Subcutaneous abdominal adipose tissue (tissue), 5 donors: Measurements from ENCODE around the gene ASXL1.
"Not testable (repeated sequence)": the region's sequence is repeated elsewhere in the genome, so short reads cannot be mapped to it uniquely, and the experiment has no call there.

Experiments used
- H3K27ac ChIP-seq: one replicate; pipeline ENCODE4 v1.7.0; 2013; ENCODE audit warnings: low read depth, mild to moderate bottlenecking, inconsistent platforms, low read length, moderate library complexity
- H3K27me3 ChIP-seq, 5 donors: one replicate each; pipeline ENCODE4 v1.7.0; 2013; ENCODE audit warnings: low read length in 5 of 5, inconsistent platforms in 1 of 5; ENCODE audit not compliant: control insufficient read depth in 5 of 5, insufficient read depth in 4 of 5
- H3K36me3 ChIP-seq, 5 donors: one replicate each; pipeline ENCODE4 v1.7.0; 2013; ENCODE audit warnings: low read length in 5 of 5; ENCODE audit not compliant: control insufficient read depth in 5 of 5, insufficient read depth in 5 of 5
- H3K4me1 ChIP-seq, 5 donors: one replicate each; pipeline ENCODE4 v1.7.0; 2013; ENCODE audit warnings: low read length in 5 of 5, mild to moderate bottlenecking in 3 of 5, moderate library complexity in 1 of 5; ENCODE audit not compliant: control insufficient read depth in 5 of 5, insufficient read depth in 5 of 5
- H3K4me3 ChIP-seq, 5 donors: one replicate each; pipeline ENCODE4 v1.7.0; 2013; ENCODE audit warnings: low read length in 5 of 5, low read depth in 1 of 5
- H3K9ac ChIP-seq, 5 donors: one replicate each; pipeline ENCODE4 v1.7.0; 2013; ENCODE audit warnings: low read length in 5 of 5, mild to moderate bottlenecking in 4 of 5, moderate library complexity in 3 of 5
- H3K9me3 ChIP-seq, 5 donors: one replicate each; pipeline ENCODE4 v1.7.0; 2013; ENCODE audit warnings: low read length in 5 of 5; ENCODE audit not compliant: control insufficient read depth in 5 of 5
- donor health status: healthy.
- donor health status: healthy.
- donor health status: healthy.
- donor health status: healthy.
- donor health status: healthy.

ASXL1 gene

DNA sequence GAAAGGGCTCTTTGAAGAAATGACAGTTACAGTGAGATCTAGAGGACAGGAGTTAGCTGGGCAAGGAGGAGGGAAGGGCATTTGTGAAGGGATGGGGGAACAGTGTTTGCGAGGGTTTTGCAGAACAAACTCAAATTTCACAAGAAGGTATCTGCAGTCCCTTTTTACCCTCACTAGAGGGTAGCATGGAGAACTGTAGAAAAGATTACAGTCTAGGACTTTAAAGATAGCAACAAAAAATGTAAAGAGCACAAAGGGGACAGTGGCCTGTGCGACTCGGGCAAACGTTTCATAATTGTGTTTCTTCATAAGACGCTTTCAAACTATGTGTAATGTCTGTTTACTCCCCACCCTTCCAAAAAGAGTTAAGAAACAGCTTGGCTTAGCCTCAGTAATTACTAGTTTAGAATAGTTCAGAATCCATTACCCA, 21.2 kb upstream of the ASXL1 start:
- no peak overlapping the region for H3K4me3 ChIP-seq
- no peaks in the 10 kb centered on the region for H3K27me3 ChIP-seq
- H3K9ac ChIP-seq: no peak overlapping the region
- H3K27ac ChIP-seq: peak overlapping the region; percentile 55
- no peaks in the 10 kb centered on the region for H3K9me3 ChIP-seq
- peaks cover 0 to 7% (median 4%) of the 10 kb centered on the region in 5 donors for H3K36me3 ChIP-seq
- peaks cover 0 to 27% (median 19%) of the 10 kb centered on the region in 5 donors for H3K4me1 ChIP-seq

DNA sequence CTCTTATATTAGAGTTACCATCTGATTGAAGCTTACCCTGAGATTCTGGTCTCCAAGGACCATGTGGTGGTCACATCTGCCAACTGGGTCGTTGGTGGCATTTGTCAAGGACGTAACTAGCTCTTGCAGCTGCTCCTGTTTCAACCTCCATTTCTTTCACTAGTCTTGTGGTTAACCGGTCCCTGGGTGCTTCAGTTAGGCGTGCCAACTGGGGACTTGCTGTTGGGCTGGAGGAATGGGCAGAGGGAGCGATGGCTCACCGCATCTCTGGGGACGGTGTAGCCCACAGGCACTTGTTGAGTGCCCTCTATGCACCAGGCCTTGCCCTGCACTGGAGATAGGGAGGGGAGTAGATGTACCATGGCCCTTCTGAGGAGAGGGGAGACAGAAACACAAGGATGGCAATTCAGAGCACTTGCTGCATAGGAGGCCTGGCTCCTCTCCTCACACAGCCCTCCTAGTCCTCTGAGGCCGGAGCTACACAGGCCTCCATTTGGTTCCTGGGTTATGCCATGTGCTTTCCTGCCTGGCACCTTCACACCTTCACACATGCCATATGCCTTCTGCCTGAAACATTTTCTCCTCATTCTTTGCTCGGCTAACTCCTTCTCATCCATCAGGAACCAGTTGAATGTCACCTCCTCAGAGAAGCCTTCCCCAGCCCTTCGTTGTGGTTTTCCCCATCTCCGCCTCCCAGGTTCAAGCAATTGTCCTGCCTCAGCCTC, 20.0 kb upstream of the ASXL1 start:
- no peak overlapping the region for H3K4me3 ChIP-seq
- H3K27ac ChIP-seq: peak overlapping the region; percentile 55
- peak overlapping the region in 2 of 5 donors; percentile 37 to 44 for H3K9ac ChIP-seq
- peaks cover 0 to 3% (median 0%) of the 10 kb centered on the region in 5 donors for H3K36me3 ChIP-seq
- peaks cover 0 to 27% (median 19%) of the 10 kb centered on the region in 5 donors for H3K4me1 ChIP-seq
- no peaks in the 10 kb centered on the region for H3K9me3 ChIP-seq
- no peaks in the 10 kb centered on the region for H3K27me3 ChIP-seq

DNA sequence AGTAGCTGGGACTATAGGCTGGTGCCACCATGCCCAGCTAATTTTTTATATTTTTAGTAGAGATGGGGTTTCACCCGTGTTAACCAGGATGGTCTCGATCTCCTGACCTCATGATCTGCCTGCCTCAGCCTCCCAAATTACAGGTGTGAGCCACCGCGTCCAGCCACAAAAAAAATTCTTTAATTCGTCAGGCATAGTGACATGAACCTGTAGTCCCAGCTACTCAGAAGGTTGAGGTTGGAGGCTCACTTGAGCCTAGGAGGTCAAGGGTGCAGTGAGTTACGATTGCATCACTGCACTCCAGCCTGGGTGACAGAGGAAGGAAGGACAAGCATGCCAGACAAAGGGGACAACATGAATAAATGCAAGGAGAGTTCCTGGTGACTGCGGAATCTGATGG, 19.5 kb upstream of the ASXL1 start:
- H3K9ac ChIP-seq: no peak overlapping the region

DNA sequence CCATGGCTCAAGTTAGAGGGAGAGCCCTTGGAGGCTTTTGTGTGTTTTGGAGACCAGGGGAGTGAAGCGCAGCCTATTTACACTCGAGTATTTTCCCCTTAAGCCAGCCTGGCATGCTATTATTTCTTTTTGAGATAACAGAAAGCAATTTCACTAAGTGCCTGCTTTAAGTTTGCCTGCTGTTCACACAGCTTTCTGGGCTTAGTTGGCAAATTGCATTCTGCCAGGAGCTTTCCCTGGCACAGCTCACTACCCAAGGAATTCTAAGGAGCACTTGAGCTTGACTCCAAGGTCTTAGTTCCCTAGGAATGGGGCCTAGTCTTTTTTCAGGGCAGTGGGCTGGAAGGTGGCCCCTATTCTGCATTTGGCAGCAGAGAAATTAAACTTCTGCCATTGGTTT, 19.0 kb upstream of the ASXL1 start:
- peaks cover 0 to 27% (median 15%) of the 10 kb centered on the region in 5 donors for H3K4me1 ChIP-seq
- H3K27ac ChIP-seq: peak overlapping the region; percentile 46
- H3K9me3 ChIP-seq: no peaks in the 10 kb centered on the region
- no peak overlapping the region for H3K9ac ChIP-seq
- H3K36me3 ChIP-seq: peaks cover 0 to 3% (median 0%) of the 10 kb centered on the region in 5 donors
- no peaks in the 10 kb centered on the region for H3K27me3 ChIP-seq
- no peak overlapping the region for H3K4me3 ChIP-seq

More for the DNA sequence above, 19.5 kb upstream of the ASXL1 start:
- Histone ChIP-seq H3K27me3 (no peaks in the 10 kb centered on the region), H3K4me3 (no peak overlapping the region), H3K9me3 (no peaks in the 10 kb centered on the region), H3K4me1 (peaks cover 0 to 27% (median 19%) of the 10 kb centered on the region in 5 donors), H3K27ac (peak overlapping the region; percentile 46), H3K36me3 (peaks cover 0 to 3% (median 0%) of the 10 kb centered on the region in 5 donors)

DNA sequence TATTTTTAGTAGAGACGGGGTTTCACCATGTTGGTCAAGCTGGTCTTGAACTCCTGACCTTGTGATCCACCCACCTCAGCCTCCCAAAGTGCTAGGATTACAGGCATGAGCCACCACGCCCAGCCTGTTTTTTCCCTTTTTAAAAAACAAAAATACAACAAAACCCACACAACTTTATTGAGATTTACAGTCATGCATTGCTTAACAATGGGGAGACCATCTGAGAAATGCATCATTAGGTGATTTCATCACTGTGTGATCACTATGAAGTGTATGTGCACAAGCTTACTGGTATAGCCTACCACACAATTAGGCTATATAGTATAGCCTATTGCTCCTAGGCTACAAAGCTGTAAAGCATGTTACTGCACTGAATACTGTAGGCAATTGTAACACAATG, 17.1 kb upstream of the ASXL1 start:
- peaks cover 0 to 36% (median 15%) of the 10 kb centered on the region in 5 donors for H3K4me1 ChIP-seq
- H3K27me3 ChIP-seq, H3K27ac ChIP-seq, H3K9ac ChIP-seq, H3K4me3 ChIP-seq, H3K36me3 ChIP-seq, H3K9me3 ChIP-seq: not testable (repeated sequence)

DNA sequence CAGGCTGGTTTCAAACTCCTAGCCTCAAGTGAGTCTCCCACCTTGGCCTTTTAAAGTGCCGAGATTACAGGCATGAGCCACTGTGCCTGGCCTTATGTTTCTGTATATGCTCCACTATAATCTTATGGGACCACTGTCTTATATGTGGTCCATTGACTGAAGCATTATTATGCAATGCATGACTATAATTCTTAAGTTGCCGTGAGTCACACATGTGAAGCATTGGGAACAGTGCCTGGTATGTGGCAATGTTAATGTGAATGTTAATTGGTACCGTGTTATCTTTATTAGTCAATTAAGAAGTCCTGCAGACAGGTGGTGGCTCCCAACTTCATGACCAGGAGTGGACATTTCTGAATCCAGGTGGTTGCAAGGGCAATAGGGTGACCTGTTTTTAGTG, 14.7 kb upstream of the ASXL1 start:
- H3K9ac ChIP-seq: no peak overlapping the region
- H3K27me3 ChIP-seq: no peaks in the 10 kb centered on the region
- H3K36me3 ChIP-seq: no peaks in the 10 kb centered on the region
- no peaks in the 10 kb centered on the region for H3K9me3 ChIP-seq
- no peak overlapping the region for H3K27ac ChIP-seq
- no peak overlapping the region for H3K4me3 ChIP-seq
- H3K4me1 ChIP-seq: peaks cover 0 to 18% (median 8%) of the 10 kb centered on the region in 5 donors

DNA sequence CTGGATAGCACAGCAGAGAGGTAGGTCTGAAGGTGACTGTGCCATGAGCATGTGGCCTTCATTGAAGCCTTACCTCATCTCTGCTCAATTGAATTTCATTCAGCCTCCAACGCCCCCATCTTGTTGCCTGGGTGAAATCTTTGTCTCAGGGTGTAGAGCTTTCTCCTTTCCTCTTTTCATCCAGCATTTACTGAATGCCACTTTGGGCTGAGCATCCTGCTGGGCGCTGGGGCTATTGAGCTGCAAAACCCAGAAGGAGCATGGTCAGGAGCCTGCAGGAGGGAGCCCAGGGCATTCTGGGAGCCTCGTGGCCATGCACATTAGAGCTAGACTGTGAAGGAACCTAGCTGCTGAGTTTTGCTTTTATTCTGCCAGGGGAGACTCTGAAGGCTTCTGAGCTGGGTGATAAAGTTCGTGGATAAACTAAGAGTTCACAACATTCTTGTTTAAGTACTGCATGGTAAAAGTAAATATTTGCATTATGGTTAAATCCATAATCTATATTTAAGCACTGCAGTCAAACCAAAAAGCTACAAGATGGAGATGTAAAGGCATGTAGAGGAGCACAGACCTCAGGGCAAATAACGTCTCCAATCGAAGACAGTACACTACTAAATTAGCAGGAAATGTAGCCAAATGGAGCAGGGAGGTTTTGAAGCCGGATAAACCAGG, 13.2 kb upstream of the ASXL1 start:
- no peaks in the 10 kb centered on the region for H3K27me3 ChIP-seq
- no peak overlapping the region for H3K4me3 ChIP-seq
- no peak overlapping the region for H3K27ac ChIP-seq
- peaks cover 0 to 8% (median 0%) of the 10 kb centered on the region in 5 donors for H3K4me1 ChIP-seq
- H3K9ac ChIP-seq: no peak overlapping the region
- H3K9me3 ChIP-seq: no peaks in the 10 kb centered on the region
- H3K36me3 ChIP-seq: no peaks in the 10 kb centered on the region

DNA sequence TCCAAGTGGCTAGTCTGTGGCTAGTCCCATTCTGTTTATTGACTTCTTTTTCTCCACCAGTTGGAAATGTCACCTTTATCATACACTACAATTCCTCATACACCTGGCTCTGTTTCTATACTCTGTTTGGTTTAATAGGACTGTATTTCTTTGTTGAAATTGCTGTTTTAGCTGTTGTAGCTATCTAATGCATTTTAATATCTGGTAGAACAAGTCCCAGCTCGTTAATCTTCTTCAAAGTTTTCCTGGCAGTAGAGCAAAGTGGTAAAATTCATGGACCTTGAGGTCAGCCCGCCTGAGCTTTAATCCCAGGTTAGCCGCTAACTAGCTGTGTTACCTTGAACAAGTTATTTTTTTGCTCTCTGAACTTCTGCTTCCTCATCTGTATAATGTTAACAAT, 9.9 kb upstream of the ASXL1 start:
- H3K4me1 ChIP-seq: peaks cover 0 to 8% (median 0%) of the 10 kb centered on the region in 5 donors
- no peaks in the 10 kb centered on the region for H3K27me3 ChIP-seq
- H3K27ac ChIP-seq: no peak overlapping the region
- H3K36me3 ChIP-seq: no peaks in the 10 kb centered on the region
- no peak overlapping the region for H3K4me3 ChIP-seq
- H3K9me3 ChIP-seq: no peaks in the 10 kb centered on the region
- H3K9ac ChIP-seq: no peak overlapping the region

DNA sequence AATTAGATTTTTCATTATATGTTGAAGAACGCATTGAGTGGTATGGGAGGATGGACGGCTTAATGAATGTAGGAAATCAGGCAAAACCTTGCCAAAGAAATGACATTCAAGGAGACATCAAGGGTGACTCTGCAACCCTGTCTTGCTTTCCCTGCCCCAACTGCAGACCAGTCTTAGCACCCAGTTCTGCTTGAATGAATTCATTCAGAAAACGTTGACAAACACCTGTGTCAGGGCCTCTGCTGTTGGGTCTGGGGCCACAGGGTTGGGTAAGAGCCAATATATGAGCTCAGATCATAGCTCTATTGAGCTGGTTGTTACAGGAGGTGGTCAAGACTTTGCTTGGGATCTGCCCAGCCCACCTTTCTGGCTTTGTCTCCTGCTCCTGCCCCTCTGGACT, 7.7 kb upstream of the ASXL1 start:
- H3K36me3 ChIP-seq: no peaks in the 10 kb centered on the region
- H3K27ac ChIP-seq: no peak overlapping the region
- no peak overlapping the region for H3K4me3 ChIP-seq
- no peaks in the 10 kb centered on the region for H3K9me3 ChIP-seq
- no peaks in the 10 kb centered on the region for H3K27me3 ChIP-seq
- H3K4me1 ChIP-seq: peaks cover 0 to 2% (median 0%) of the 10 kb centered on the region in 5 donors
- no peak overlapping the region for H3K9ac ChIP-seq

DNA sequence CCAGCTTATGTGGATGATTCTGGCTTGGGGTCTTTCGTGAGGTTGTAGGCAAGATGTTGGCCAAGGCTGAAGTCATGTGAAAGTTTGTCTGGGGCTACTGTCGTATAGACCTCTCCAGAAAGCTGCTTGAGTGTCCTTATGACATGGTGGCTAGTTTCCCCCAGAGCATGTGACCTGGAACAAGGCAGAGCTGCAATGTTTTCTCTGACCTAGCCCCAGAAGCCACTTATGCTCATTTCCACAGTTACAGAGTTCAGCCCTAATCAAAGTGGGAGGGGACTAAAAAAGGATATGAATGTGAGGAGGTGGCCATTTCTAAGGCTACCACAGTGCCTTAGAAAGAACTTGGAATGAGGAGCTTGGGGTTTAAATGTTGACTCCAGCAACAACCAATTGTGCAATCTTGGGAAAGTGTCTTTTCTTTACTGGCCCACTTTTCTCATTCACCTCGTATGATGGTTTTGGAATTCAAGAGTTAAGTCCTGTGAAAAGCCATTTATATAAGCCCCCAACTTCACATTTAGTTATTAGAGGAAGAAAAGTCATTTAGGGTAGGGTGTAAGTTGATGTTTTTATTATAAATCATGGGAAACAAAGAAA, 5.9 kb upstream of the ASXL1 start:
- Histone ChIP-seq H3K27ac (no peak overlapping the region), H3K27me3 (no peaks in the 10 kb centered on the region), H3K36me3 (no peaks in the 10 kb centered on the region), H3K9ac (no peak overlapping the region), H3K9me3 (no peaks in the 10 kb centered on the region), H3K4me3 (no peak overlapping the region), H3K4me1 (peaks cover 0 to 10% (median 8%) of the 10 kb centered on the region in 5 donors)
